Activated T-helper 2 cell treated with anti-CD3 and anti-CD28 coated beads, Interferon-gamma antibody, Interleukin-2, Interleukin-4, amounts not matched to agents 10 μg/mL and 5 μg/mL and 100 μg/mL, durations not matched to agents 14 hours and 24 hours and 36 hours (primary cell): ENCODE results near the gene CFAP251. TPM values are rescaled to one million over a fixed set of nuclear protein-coding genes. Genes with fewer than 3 reads are reported as not detected.

Experiments
- DNase-seq: peaks from one replicate; pipeline ENCODE4 v3.0.0; 2021; ENCODE audit warnings: low spot score
- H3K27ac Mint-ChIP-seq: one replicate; pipeline ENCODE4 v1.8.0; 2021; ENCODE audit warnings: mixed read lengths
- H3K27me3 Mint-ChIP-seq: one replicate; pipeline ENCODE4 v1.8.0; 2021; ENCODE audit warnings: low read depth, mixed read lengths
- H3K36me3 Mint-ChIP-seq: one replicate; pipeline ENCODE4 v1.8.0; 2021; ENCODE audit warnings: low read depth, mixed read lengths
- H3K4me1 Mint-ChIP-seq: one replicate; pipeline ENCODE4 v1.8.0; 2021; ENCODE audit warnings: low read depth, mixed read lengths
- H3K4me3 Mint-ChIP-seq: one replicate; pipeline ENCODE4 v1.8.0; 2021; ENCODE audit warnings: low read depth, mild to moderate bottlenecking, moderate library complexity, mixed read lengths
- H3K9me3 Mint-ChIP-seq: one replicate; pipeline ENCODE4 v1.8.0; 2021; ENCODE audit warnings: mixed read lengths
- intact Hi-C: fragments of 100-400 bp; cut with micrococcal nuclease; formaldehyde crosslinking; loops from one replicate; pipeline ENCODE4 v1.15.1; 2023
- total RNA-seq: library from RNA; stranded (reverse); gene quantifications from 2 replicates; pipeline ENCODE4 v1.2.3, GENCODE V29; 2022

The CFAP251 gene
- total RNA-seq, 1 donor from 2014 or later, result 0.82 TPM

- intact Hi-C loops, result no loop called here
- no peaks in the 10 kb centered on the region for H3K36me3 Mint-ChIP-seq
- no peak overlapping the region for H3K27ac Mint-ChIP-seq
- no peaks in the 10 kb centered on the region for H3K9me3 Mint-ChIP-seq
- H3K4me1 Mint-ChIP-seq, result no peaks in the 10 kb centered on the region
- no peak overlapping the region for H3K4me3 Mint-ChIP-seq
- no peaks in the 10 kb centered on the region for H3K27me3 Mint-ChIP-seq
- DNase-seq, result no peak
These were observed 124.5 kb downstream of the CFAP251 start for GRCh38 chr12:122042910-122043309.

GRCh38 chr12:122043476-122043875 is 125.1 kb downstream of the CFAP251 start:
- intact Hi-C loops, result no loop called here
- H3K9me3 Mint-ChIP-seq, result no peaks in the 10 kb centered on the region
- no peak overlapping the region for H3K4me3 Mint-ChIP-seq
- no peaks in the 10 kb centered on the region for H3K27me3 Mint-ChIP-seq
- no peaks in the 10 kb centered on the region for H3K4me1 Mint-ChIP-seq
- H3K36me3 Mint-ChIP-seq, result no peaks in the 10 kb centered on the region
- no peak overlapping the region for H3K27ac Mint-ChIP-seq
- DNase-seq, result no peak

GRCh38 chr12:122045262-122045661 is 126.9 kb downstream of the CFAP251 start:
- Mint-ChIP-seq H3K27ac (no peak overlapping the region), H3K27me3 (no peaks in the 10 kb centered on the region), H3K4me3 (no peak overlapping the region), H3K4me1 (no peaks in the 10 kb centered on the region), H3K36me3 (no peaks in the 10 kb centered on the region), H3K9me3 (no peaks in the 10 kb centered on the region)
- intact Hi-C loops, result no loop called here
- DNase-seq, result no peak

GRCh38 chr12:122046145-122046544 is 127.8 kb downstream of the CFAP251 start:
- no peaks in the 10 kb centered on the region for H3K4me1 Mint-ChIP-seq

GRCh38 chr12:122048151-122048550 is 129.8 kb downstream of the CFAP251 start:
- no peak overlapping the region for H3K27ac Mint-ChIP-seq
- no peak overlapping the region for H3K4me3 Mint-ChIP-seq
- no peaks in the 10 kb centered on the region for H3K36me3 Mint-ChIP-seq
- intact Hi-C loops, result no loop called here
- no peaks in the 10 kb centered on the region for H3K27me3 Mint-ChIP-seq
- no peak for DNase-seq
- H3K4me1 Mint-ChIP-seq, result no peaks in the 10 kb centered on the region
- H3K9me3 Mint-ChIP-seq, result no peaks in the 10 kb centered on the region

More at GRCh38 chr12:122046145-122046544, 127.8 kb downstream of the CFAP251 start:
- Mint-ChIP-seq H3K9me3 (no peaks in the 10 kb centered on the region), H3K36me3 (no peaks in the 10 kb centered on the region), H3K27me3 (no peaks in the 10 kb centered on the region), H3K4me3 (no peak overlapping the region), H3K27ac (no peak overlapping the region)
- intact Hi-C loops, result no loop called here
- no peak for DNase-seq

- Mint-ChIP-seq H3K4me3 (no peak overlapping the region), H3K27me3 (no peaks in the 10 kb centered on the region), H3K27ac (no peak overlapping the region), H3K4me1 (peaks cover 2% of the 10 kb centered on the region), H3K9me3 (no peaks in the 10 kb centered on the region), H3K36me3 (no peaks in the 10 kb centered on the region)
- intact Hi-C loops, result no loop called here
- no peak for DNase-seq
These were observed 131.4 kb downstream of the CFAP251 start for GRCh38 chr12:122049827-122050226.

- DNase-seq, result no peak
- Mint-ChIP-seq H3K4me3 (no peak overlapping the region), H3K27me3 (no peaks in the 10 kb centered on the region), H3K27ac (no peak overlapping the region), H3K4me1 (peaks cover 2% of the 10 kb centered on the region), H3K36me3 (no peaks in the 10 kb centered on the region), H3K9me3 (no peaks in the 10 kb centered on the region)
- intact Hi-C loops, result no loop called here
These were observed 132.3 kb downstream of the CFAP251 start for GRCh38 chr12:122050706-122051105.

GRCh38 chr12:122051231-122051876 is 133.0 kb downstream of the CFAP251 start:
- Mint-ChIP-seq H3K9me3 (no peaks in the 10 kb centered on the region), H3K36me3 (no peaks in the 10 kb centered on the region), H3K4me3 (no peak overlapping the region), H3K27me3 (no peaks in the 10 kb centered on the region), H3K27ac (no peak overlapping the region), H3K4me1 (peaks cover 2% of the 10 kb centered on the region)
- intact Hi-C loops, result no loop called here
- no peak for DNase-seq

GRCh38 chr12:122052285-122052684 is 133.9 kb downstream of the CFAP251 start:
- H3K36me3 Mint-ChIP-seq, result peaks cover 6% of the 10 kb centered on the region
- no peaks in the 10 kb centered on the region for H3K27me3 Mint-ChIP-seq
- no peak overlapping the region for H3K27ac Mint-ChIP-seq
- no peak overlapping the region for H3K4me3 Mint-ChIP-seq
- intact Hi-C loops, result no loop called here
- no peak for DNase-seq
- peaks cover 2% of the 10 kb centered on the region for H3K4me1 Mint-ChIP-seq
- no peaks in the 10 kb centered on the region for H3K9me3 Mint-ChIP-seq

Other genes starting within 250 kb of the CFAP251 start
- 0.34 and 0.37 TPM in 2 replicates for gene MORN3, start 248.9 kb upstream of the CFAP251 start, total RNA-seq
- 14.1 and 14.2 TPM in 2 replicates for gene TMEM120B, start 205.8 kb upstream of the CFAP251 start, total RNA-seq
- gene RHOF, start 124.9 kb upstream of the CFAP251 start, total RNA-seq, result 115 and 119 TPM in 2 replicates
- gene SETD1B, start 114.6 kb upstream of the CFAP251 start, total RNA-seq, result 23.3 and 24.0 TPM in 2 replicates
- gene HPD, start 59.7 kb upstream of the CFAP251 start, total RNA-seq, result not detected in 2 replicates
- gene PSMD9, start 29.8 kb upstream of the CFAP251 start, total RNA-seq, result 65.2 and 71.0 TPM in 2 replicates
- gene BCL7A, start 103.3 kb downstream of the CFAP251 start, total RNA-seq, result 11.4 and 12.5 TPM in 2 replicates
- gene MLXIP, start 160.2 kb downstream of the CFAP251 start, total RNA-seq, result 36.7 and 41.4 TPM in 2 replicates